Keratinocyte (primary cell): ENCODE results near the gene CCDC33.

ENCODE experiments used
- EZH2 ChIP-seq: IDR thresholded peaks from one replicate; pipeline ENCODE4 v1.6.1; 2012; ENCODE audit warnings: inconsistent platforms, mild to moderate bottlenecking, low read length, moderate library complexity
- TF ChIP-seq, protein P1 (sequence below), 3 experiments: IDR thresholded peaks in 1 of 3; conservative IDR thresholded peaks in 1 of 3; optimal IDR thresholded peaks in 1 of 3; 2 replicates in 2 of 3; 3 replicates in 1 of 3; pipeline versions ENCODE3 to v1.5.1; 2011; ENCODE audit warnings: low read length in 3 of 3, mild to moderate bottlenecking in 3 of 3, moderate library complexity in 2 of 3, control low read depth in 1 of 3, inconsistent platforms in 1 of 3; ENCODE audit not compliant: insufficient read depth in 2 of 3; ENCODE audit errors: extremely low read depth in 1 of 3

- TF ChIP-seq, protein P1, sequence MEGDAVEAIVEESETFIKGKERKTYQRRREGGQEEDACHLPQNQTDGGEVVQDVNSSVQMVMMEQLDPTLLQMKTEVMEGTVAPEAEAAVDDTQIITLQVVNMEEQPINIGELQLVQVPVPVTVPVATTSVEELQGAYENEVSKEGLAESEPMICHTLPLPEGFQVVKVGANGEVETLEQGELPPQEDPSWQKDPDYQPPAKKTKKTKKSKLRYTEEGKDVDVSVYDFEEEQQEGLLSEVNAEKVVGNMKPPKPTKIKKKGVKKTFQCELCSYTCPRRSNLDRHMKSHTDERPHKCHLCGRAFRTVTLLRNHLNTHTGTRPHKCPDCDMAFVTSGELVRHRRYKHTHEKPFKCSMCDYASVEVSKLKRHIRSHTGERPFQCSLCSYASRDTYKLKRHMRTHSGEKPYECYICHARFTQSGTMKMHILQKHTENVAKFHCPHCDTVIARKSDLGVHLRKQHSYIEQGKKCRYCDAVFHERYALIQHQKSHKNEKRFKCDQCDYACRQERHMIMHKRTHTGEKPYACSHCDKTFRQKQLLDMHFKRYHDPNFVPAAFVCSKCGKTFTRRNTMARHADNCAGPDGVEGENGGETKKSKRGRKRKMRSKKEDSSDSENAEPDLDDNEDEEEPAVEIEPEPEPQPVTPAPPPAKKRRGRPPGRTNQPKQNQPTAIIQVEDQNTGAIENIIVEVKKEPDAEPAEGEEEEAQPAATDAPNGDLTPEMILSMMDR (optimal IDR thresholded peaks at IDR 0.05 in 1 of 3, IDR thresholded peaks at IDR 0.05 in 1 of 3, conservative IDR thresholded peaks at IDR 0.05 in 1 of 3; ENCODE audit: extremely low read depth in 1 of 3, insufficient read depth in 2 of 3, low read length in 3 of 3), result no peak
- TF ChIP-seq EZH2, result no peak
Observed at GRCh38 chr15:74235962-74236361, at the start of gene CCDC33.
